GM20431 (cell line): ENCODE results near the gene P3H2.

Experiments
- in situ Hi-C: fragments of 300-500 bp; cut with MseI, MboI; formaldehyde crosslinking; loops from one replicate; pipeline ENCODE4 v1.15.0; 2020; ENCODE audit warnings: low sequenced_read_pairs; ENCODE audit not compliant: unreplicated experiment

The P3H2 gene

GRCh38 chr3:190059242-190059590 lies 61.5 kb downstream of the P3H2 start:
- in situ Hi-C loops, result no loop called here

GRCh38 chr3:190058521-190059241 lies 62.0 kb downstream of the P3H2 start:
- in situ Hi-C loops, result no loop called here

GRCh38 chr3:190056742-190057141 lies 64.0 kb downstream of the P3H2 start:
- in situ Hi-C loops, result no loop called here

- in situ Hi-C loops, result no loop called here
Measured at GRCh38 chr3:190055773-190056172, 64.9 kb downstream of the P3H2 start.

DNA sequence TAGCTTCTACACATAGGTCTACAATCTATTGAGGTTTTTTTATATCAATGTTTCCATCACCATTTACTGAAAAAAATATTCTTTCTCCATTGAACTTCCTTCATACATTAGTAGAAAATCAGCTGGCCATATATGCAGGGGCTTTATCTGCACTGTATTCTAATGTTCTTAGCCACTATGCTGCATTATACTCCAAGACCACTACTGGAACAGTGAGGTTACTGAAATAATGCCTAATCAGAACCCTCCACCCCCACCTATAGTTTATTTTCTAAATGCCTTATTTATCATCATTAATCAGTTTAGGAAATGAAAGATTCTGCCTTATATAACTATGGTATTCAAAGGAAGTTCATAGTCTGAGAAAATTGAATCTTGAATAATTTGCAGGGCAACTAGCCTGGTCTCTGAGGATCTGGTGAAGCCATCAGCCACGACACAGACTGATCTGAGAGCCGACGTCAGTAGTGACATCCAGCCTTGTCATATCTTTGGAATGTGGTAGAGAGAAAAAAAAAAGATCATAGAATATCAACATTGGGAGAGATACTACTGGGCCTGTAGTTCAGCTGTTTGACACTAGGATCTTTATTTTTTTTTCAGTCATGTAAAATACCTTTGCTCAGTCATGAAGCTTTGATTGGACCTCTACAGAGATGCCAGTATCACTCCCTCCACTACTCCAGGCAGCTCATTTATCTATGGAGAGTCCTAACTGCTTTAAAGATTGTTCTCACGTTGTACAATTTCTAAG lies 66.6 kb downstream of the P3H2 start:
- in situ Hi-C loops, result no loop called here

DNA sequence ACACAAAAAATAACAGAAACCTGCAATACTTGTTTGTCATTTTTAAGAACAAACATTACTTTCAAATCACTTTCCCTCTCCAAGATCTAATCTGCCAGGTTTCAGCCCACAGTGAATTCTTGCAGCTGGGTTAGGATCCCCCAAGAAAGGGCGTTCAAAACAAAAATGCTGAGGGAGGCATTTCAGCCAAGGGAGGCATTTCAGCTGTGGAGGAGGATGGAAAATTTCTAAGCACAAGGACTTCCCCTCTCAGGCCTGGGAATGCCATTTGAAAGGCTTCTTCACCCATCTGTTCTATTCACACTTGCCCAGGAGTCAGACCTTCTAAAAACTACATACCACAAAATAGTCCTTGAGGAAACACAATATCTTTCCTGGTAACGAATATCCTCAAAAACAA lies 69.1 kb downstream of the P3H2 start:
- in situ Hi-C loops, result no loop called here

- in situ Hi-C loops, result no loop called here
Measured at GRCh38 chr3:190048932-190049441, 71.7 kb downstream of the P3H2 start.

DNA sequence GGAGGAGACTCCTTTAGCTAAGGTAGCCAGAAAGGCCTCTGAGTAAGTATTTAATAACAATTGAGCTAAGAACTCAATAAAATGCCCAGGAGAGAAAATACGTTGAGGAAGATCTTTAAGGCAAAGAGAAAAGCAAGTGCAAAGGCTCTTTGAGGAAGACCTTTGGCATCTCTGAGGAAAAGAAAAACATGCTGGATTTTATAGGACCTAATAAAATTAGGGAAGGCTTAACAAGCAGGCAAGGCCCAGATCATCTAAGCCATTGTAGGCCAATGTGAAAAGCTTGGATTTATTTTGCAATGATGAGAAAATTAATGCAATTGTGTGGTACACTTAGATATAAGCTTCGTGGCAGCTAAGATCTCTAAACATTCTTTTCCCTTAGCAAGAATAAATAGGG lies 75.7 kb downstream of the P3H2 start:
- in situ Hi-C loops, result no loop called here

- in situ Hi-C loops, result no loop called here
Measured at GRCh38 chr3:190044142-190044541, 76.6 kb downstream of the P3H2 start.

GRCh38 chr3:190043741-190044140 lies 77.0 kb downstream of the P3H2 start:
- in situ Hi-C loops, result no loop called here

DNA sequence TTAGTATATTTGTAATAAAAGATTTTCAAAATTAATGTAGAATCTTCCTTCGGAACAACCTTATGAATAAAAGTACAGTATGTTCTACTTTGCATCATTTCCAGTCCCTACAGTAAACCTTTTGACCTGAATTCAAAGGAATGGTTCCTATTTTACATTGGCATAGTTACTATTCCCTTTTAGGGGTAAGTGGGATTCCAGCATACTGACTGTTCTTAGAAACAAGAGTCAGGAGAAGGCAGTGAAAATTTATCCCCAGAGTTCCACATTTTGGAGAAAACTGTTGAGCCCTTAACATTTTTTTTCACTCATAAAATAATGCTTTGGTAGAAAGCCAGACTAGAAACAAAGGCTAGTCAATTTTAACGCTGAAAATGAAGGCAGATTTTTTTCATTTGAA lies 78.1 kb downstream of the P3H2 start:
- in situ Hi-C loops, result no loop called here

GRCh38 chr3:190041333-190042041 lies 79.2 kb downstream of the P3H2 start:
- in situ Hi-C loops, result no loop called here

- in situ Hi-C loops, result no loop called here
Measured at GRCh38 chr3:190040145-190040544, 80.6 kb downstream of the P3H2 start.

GRCh38 chr3:190038050-190038933 lies 82.4 kb downstream of the P3H2 start:
- in situ Hi-C loops, result no loop called here

- in situ Hi-C loops, result no loop called here
Measured at GRCh38 chr3:190036631-190037030, 84.1 kb downstream of the P3H2 start.

- in situ Hi-C loops, result no loop called here
Measured at GRCh38 chr3:190034446-190034845, 86.3 kb downstream of the P3H2 start.

DNA sequence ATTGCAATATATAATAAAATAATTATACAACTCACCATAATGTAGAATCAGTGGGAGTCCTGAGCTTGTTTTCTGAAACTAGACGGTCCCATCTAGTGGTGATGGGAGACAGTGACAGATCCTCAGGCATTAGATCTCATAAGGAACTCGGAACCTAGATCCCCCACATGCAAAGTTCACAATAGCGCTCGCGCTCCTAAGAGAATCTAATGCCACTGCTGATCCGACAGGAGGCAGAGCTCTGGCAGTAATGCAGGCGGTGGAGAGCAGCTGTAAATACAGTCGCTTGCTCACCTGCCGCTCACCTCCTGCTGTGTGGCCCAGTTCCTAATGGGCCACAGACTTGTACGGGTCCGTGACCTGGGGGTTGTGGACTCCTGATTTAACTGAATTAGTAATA lies 87.8 kb downstream of the P3H2 start:
- in situ Hi-C loops, result no loop called here

GRCh38 chr3:190031887-190032752 lies 88.6 kb downstream of the P3H2 start:
- in situ Hi-C loops, result no loop called here

GRCh38 chr3:190027116-190027515 lies 93.6 kb downstream of the P3H2 start:
- in situ Hi-C loops, result no loop called here
